ENCODE measurements around the gene ZC3H4. TPM values are rescaled to one million over a fixed set of nuclear protein-coding genes. Genes with fewer than 3 reads are reported as not detected.

Gene ZC3H4
- total and polyA plus RNA-seq, 2 experiments from 2014 or later, result 26.7 to 36.9 TPM

DNA sequence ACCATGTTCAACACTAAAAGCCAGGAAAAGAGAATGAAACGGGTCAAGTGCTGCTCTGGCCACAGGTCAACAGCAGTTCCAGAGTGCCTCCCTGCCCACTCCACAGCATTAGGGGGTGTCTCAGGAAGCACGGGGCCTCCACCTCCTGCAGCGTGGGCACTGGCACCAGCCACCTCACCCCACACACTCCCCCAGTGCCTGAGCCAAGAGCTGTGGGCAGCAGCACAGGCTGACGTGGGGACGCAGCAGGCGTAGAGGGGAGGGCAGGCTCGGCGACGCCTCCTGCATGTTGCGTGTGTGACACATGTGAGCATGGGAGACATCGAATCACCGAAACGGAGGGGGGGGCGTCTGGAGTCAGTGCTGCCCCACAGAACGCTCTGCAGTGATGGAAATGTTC lies 43.8 kb downstream of the ZC3H4 start:
- Histone ChIP-seq H3K27ac (ENCODE audit: low read depth) (no peak overlapping the region), H3K9me2 (ENCODE audit: insufficient read depth) (no peaks in the 10 kb centered on the region), H3K4me2 (no peak overlapping the region), H3K4me3 (no peak overlapping the region), H4K20me1 (replicated peaks; ENCODE audit: insufficient read depth) (peaks cover 32% of the 10 kb centered on the region), H3K79me2 (replicated peaks; ENCODE audit: insufficient read depth) (peaks cover 7% of the 10 kb centered on the region; the same call in 1 of the 2 replicates), H3K36me3 (ENCODE audit: insufficient read depth) (peaks cover 6% of the 10 kb centered on the region; the same call in 1 of the 2 replicates), H3K4me1 (ENCODE audit: insufficient read depth) (no peaks in the 10 kb centered on the region), H3K27me3 (ENCODE audit: insufficient read depth) (no peaks in the 10 kb centered on the region), H2AFZ (no peak overlapping the region), H3F3A (replicated peaks; ENCODE audit: low read depth) (0 out of 2 replicates have a peak, but pooled peaks cover 2% of the 10 kb centered on the region)
- ATAC-seq (no peak), DNase-seq (ENCODE audit: low spot score) (no peak)
- H3K27me3 Mint-ChIP-seq (ENCODE audit: insufficient read depth, low read depth, poor library complexity), result peaks cover 17% of the 10 kb centered on the region
- peaks cover 64% of the 10 kb centered on the region for H3K36me3 Mint-ChIP-seq (ENCODE audit: low read depth)
- H3K4me1 Mint-ChIP-seq, result no peaks in the 10 kb centered on the region; the same call in 2 of the 3 replicates
- H3K4me3 Mint-ChIP-seq, result no peak overlapping the region
- H3K9me3 Mint-ChIP-seq, result no peaks in the 10 kb centered on the region
- no peak overlapping the region for H3K27ac Mint-ChIP-seq
- TF ChIP-seq CREB1 (CRISPR knock-in tag; IDR thresholded peaks at IDR 0.05; ENCODE audit: low read depth), result no peak

DNA sequence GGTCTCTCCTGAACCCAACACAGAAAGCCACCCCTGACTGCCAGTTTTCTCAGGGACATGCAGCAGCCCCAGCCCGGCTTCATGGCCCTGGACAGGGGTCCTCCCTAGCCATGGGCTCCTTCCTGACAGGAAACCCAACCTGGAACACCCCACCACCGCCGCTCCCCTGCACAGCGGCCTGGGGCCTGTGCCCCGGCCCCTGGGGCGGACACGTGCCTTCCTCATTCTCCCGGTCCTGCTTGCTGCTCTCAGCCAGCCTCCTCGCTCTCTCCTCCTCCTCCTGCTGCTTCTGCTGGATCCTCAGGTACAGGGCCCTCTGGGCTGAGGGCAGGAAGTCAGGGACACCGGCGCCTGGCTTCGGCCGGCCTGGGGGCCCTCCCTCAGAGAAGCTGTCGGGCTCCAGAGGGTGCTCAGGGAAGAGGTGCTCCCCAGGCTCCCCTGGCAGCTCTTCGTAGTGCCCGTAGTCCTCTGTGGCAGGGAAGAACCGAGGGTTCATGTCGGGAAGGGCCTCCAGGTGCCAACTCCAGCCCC lies 44.6 kb downstream of the ZC3H4 start:
- no peaks in the 10 kb centered on the region; the same call in 2 of the 3 replicates for H3K4me1 Mint-ChIP-seq
- Histone ChIP-seq H3F3A (replicated peaks; ENCODE audit: low read depth) (peaks cover 5% of the 10 kb centered on the region), H3K36me3 (ENCODE audit: insufficient read depth) (peaks cover 6% of the 10 kb centered on the region; the same call in 1 of the 2 replicates), H2AFZ (no peak overlapping the region), H3K4me3 (no peak overlapping the region), H3K9me2 (ENCODE audit: insufficient read depth) (no peaks in the 10 kb centered on the region), H4K20me1 (replicated peaks; ENCODE audit: insufficient read depth) (peaks cover 29% of the 10 kb centered on the region), H3K4me2 (no peak overlapping the region), H3K27ac (ENCODE audit: low read depth) (peak overlapping the region; percentile 39; the same call in 1 of the 2 replicates), H3K79me2 (replicated peaks; ENCODE audit: insufficient read depth) (peaks cover 4% of the 10 kb centered on the region; the same call in 1 of the 2 replicates), H3K27me3 (ENCODE audit: insufficient read depth) (no peaks in the 10 kb centered on the region), H3K4me1 (ENCODE audit: insufficient read depth) (no peaks in the 10 kb centered on the region)
- H3K9me3 Mint-ChIP-seq, result no peaks in the 10 kb centered on the region
- H3K4me3 Mint-ChIP-seq, result no peak overlapping the region
- H3K36me3 Mint-ChIP-seq (ENCODE audit: low read depth), result peaks cover 67% of the 10 kb centered on the region
- no peak for DNase-seq (ENCODE audit: low spot score)
- H3K27ac Mint-ChIP-seq, result no peak overlapping the region
- peaks cover 14% of the 10 kb centered on the region for H3K27me3 Mint-ChIP-seq (ENCODE audit: insufficient read depth, low read depth, poor library complexity)
- ATAC-seq, result no peak
- TF ChIP-seq, protein P1, sequence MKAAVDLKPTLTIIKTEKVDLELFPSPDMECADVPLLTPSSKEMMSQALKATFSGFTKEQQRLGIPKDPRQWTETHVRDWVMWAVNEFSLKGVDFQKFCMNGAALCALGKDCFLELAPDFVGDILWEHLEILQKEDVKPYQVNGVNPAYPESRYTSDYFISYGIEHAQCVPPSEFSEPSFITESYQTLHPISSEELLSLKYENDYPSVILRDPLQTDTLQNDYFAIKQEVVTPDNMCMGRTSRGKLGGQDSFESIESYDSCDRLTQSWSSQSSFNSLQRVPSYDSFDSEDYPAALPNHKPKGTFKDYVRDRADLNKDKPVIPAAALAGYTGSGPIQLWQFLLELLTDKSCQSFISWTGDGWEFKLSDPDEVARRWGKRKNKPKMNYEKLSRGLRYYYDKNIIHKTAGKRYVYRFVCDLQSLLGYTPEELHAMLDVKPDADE (IDR thresholded peaks at IDR 0.05), result no peak
- TF ChIP-seq REST (IDR thresholded peaks at IDR 0.05; ENCODE audit: unreplicated experiment), result no peak
- TF ChIP-seq EZH2 (IDR thresholded peaks at IDR 0.05; ENCODE audit: low read depth, unreplicated experiment), result no peak
- TF ChIP-seq, protein P2, sequence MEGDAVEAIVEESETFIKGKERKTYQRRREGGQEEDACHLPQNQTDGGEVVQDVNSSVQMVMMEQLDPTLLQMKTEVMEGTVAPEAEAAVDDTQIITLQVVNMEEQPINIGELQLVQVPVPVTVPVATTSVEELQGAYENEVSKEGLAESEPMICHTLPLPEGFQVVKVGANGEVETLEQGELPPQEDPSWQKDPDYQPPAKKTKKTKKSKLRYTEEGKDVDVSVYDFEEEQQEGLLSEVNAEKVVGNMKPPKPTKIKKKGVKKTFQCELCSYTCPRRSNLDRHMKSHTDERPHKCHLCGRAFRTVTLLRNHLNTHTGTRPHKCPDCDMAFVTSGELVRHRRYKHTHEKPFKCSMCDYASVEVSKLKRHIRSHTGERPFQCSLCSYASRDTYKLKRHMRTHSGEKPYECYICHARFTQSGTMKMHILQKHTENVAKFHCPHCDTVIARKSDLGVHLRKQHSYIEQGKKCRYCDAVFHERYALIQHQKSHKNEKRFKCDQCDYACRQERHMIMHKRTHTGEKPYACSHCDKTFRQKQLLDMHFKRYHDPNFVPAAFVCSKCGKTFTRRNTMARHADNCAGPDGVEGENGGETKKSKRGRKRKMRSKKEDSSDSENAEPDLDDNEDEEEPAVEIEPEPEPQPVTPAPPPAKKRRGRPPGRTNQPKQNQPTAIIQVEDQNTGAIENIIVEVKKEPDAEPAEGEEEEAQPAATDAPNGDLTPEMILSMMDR (conservative IDR thresholded peaks at IDR 0.05; ENCODE audit: low read depth in 2 of 2), result no peak
- TF ChIP-seq, protein P3, sequence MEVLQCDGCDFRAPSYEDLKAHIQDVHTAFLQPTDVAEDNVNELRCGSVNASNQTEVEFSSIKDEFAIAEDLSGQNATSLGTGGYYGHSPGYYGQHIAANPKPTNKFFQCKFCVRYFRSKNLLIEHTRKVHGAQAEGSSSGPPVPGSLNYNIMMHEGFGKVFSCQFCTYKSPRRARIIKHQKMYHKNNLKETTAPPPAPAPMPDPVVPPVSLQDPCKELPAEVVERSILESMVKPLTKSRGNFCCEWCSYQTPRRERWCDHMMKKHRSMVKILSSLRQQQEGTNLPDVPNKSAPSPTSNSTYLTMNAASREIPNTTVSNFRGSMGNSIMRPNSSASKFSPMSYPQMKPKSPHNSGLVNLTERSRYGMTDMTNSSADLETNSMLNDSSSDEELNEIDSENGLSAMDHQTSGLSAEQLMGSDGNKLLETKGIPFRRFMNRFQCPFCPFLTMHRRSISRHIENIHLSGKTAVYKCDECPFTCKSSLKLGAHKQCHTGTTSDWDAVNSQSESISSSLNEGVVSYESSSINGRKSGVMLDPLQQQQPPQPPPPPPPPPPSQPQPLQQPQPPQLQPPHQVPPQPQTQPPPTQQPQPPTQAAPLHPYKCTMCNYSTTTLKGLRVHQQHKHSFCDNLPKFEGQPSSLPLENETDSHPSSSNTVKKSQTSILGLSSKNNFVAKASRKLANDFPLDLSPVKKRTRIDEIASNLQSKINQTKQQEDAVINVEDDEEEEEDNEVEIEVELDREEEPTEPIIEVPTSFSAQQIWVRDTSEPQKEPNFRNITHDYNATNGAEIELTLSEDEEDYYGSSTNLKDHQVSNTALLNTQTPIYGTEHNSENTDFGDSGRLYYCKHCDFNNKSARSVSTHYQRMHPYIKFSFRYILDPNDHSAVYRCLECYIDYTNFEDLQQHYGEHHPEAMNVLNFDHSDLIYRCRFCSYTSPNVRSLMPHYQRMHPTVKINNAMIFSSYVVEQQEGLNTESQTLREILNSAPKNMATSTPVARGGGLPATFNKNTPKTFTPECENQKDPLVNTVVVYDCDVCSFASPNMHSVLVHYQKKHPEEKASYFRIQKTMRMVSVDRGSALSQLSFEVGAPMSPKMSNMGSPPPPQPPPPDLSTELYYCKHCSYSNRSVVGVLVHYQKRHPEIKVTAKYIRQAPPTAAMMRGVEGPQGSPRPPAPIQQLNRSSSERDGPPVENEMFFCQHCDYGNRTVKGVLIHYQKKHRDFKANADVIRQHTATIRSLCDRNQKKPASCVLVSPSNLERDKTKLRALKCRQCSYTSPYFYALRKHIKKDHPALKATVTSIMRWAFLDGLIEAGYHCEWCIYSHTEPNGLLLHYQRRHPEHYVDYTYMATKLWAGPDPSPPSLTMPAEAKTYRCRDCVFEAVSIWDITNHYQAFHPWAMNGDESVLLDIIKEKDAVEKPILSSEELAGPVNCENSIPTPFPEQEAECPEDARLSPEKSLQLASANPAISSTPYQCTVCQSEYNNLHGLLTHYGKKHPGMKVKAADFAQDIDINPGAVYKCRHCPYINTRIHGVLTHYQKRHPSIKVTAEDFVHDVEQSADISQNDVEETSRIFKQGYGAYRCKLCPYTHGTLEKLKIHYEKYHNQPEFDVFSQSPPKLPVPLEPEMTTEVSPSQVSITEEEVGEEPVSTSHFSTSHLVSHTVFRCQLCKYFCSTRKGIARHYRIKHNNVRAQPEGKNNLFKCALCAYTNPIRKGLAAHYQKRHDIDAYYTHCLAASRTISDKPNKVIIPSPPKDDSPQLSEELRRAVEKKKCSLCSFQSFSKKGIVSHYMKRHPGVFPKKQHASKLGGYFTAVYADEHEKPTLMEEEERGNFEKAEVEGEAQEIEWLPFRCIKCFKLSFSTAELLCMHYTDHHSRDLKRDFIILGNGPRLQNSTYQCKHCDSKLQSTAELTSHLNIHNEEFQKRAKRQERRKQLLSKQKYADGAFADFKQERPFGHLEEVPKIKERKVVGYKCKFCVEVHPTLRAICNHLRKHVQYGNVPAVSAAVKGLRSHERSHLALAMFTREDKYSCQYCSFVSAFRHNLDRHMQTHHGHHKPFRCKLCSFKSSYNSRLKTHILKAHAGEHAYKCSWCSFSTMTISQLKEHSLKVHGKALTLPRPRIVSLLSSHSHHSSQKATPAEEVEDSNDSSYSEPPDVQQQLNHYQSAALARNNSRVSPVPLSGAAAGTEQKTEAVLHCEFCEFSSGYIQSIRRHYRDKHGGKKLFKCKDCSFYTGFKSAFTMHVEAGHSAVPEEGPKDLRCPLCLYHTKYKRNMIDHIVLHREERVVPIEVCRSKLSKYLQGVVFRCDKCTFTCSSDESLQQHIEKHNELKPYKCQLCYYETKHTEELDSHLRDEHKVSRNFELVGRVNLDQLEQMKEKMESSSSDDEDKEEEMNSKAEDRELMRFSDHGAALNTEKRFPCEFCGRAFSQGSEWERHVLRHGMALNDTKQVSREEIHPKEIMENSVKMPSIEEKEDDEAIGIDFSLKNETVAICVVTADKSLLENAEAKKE (CRISPR knock-in tag; IDR thresholded peaks at IDR 0.05), result no peak
- TF ChIP-seq STAT1 (IDR thresholded peaks at IDR 0.05; ENCODE audit: unreplicated experiment), result no peak
- no peak for TF ChIP-seq CREB1 (CRISPR knock-in tag; IDR thresholded peaks at IDR 0.05; ENCODE audit: low read depth)
- no peak for TF ChIP-seq EZH2phosphoT487 (IDR thresholded peaks at IDR 0.05; ENCODE audit: unreplicated experiment)
